Hepatocyte (in vitro differentiated cells): ENCODE data around the gene RIPOR2. TPM values are rescaled to one million over a fixed set of nuclear protein-coding genes. Genes with fewer than 3 reads are reported as not detected.
"Not testable (repeated sequence)": the region's sequence is repeated elsewhere in the genome, so short reads cannot be mapped to it uniquely, and the experiment has no call there.

ENCODE experiments used
- DNase-seq: peaks from one replicate; pipeline ENCODE4 v3.0.0-alpha.2; 2016; ENCODE audit warnings: low spot score
- H2AFZ ChIP-seq: fragments of 200-600 bp; sonication (generic); 2 replicates; pipeline ENCODE4 v1.6.0; 2016; ENCODE audit warnings: antibody characterized with exemption, mild to moderate bottlenecking
- H3K27ac ChIP-seq: fragments of 200-600 bp; sonication (generic); 2 replicates; pipeline ENCODE4 v1.5.1; 2016; ENCODE audit warnings: mild to moderate bottlenecking
- H3K27me3 ChIP-seq: fragments of 200-600 bp; sonication (generic); 2 replicates; pipeline ENCODE4 v1.6.1; 2016
- H3K36me3 ChIP-seq: fragments of 200-600 bp; sonication (generic); replicated peaks from 2 replicates; pipeline ENCODE4 v1.5.1; 2016; ENCODE audit warnings: low read depth; ENCODE audit not compliant: insufficient read depth
- H3K4me1 ChIP-seq: fragments of 200-600 bp; sonication (generic); 2 replicates; pipeline ENCODE4 v1.5.1; 2016; ENCODE audit warnings: mild to moderate bottlenecking, moderate library complexity; ENCODE audit not compliant: insufficient read depth
- H3K4me2 ChIP-seq: fragments of 200-600 bp; sonication (generic); 2 replicates; pipeline ENCODE4 v1.6.0; 2016
- H3K4me3 ChIP-seq: fragments of 200-600 bp; sonication (generic); 2 replicates; pipeline ENCODE4 v1.5.1; 2016; ENCODE audit warnings: mild to moderate bottlenecking
- H3K79me2 ChIP-seq: fragments of 200-600 bp; sonication (generic); 2 replicates; pipeline ENCODE4 v1.6.0; 2017; ENCODE audit warnings: mild to moderate bottlenecking
- H3K9me2 ChIP-seq: fragments of 200-600 bp; sonication (generic); replicated peaks from 2 replicates; pipeline ENCODE4 v1.6.0; 2017; ENCODE audit warnings: mild to moderate bottlenecking; ENCODE audit not compliant: insufficient read depth
- H3K9me3 ChIP-seq: fragments of 200-600 bp; sonication (generic); 2 replicates; pipeline ENCODE4 v1.5.1; 2016; ENCODE audit warnings: low read depth, mild to moderate bottlenecking
- H4K20me1 ChIP-seq: fragments of 200-600 bp; sonication (generic); 2 replicates; pipeline ENCODE4 v1.6.0; 2016; ENCODE audit warnings: mild to moderate bottlenecking; ENCODE audit not compliant: insufficient read depth, poor library complexity, severe bottlenecking
- CTCF ChIP-seq: fragments of 200-600 bp; sonication (generic); IDR thresholded peaks from 2 replicates; pipeline ENCODE4 v1.5.1; 2016; ENCODE audit warnings: antibody characterized with exemption, mild to moderate bottlenecking; ENCODE audit not compliant: poor library complexity
- EZH2 ChIP-seq: fragments of 200-600 bp; sonication (generic); IDR thresholded peaks from 2 replicates; pipeline ENCODE4 v1.6.1; 2016; ENCODE audit warnings: antibody characterized with exemption, mild to moderate bottlenecking, borderline replicate concordance
- EZH2phosphoT487 ChIP-seq: fragments of 200-600 bp; sonication (generic); IDR thresholded peaks from one replicate; pipeline ENCODE4 v1.6.1; 2018; ENCODE audit warnings: antibody characterized with exemption, mild to moderate bottlenecking, low read depth, moderate library complexity; ENCODE audit not compliant: unreplicated experiment, severe bottlenecking
- WGBS: methylation state at CpG from one replicate; pipeline ENCODE4 v1.1.6; 2016; ENCODE audit warnings: low lambda C conversion rate; ENCODE audit errors: missing lambda C conversion rate; 5-methylcytosine and 5-hydroxymethylcytosine counted together
- polyA plus RNA-seq: library from polyadenylated mRNA; unstranded; fragments of >200 nt; fragmentation: Nextera tagmentation; extraction: Ambion mirVana; gene quantifications from 2 replicates; pipeline ENCODE4 v1.2.1, GENCODE V29; 2016
- total RNA-seq: library from RNA; depleted of rRNA; stranded (reverse); fragments of >200 nt; gene quantifications from 2 replicates; pipeline ENCODE4 v1.2.3, GENCODE V29; 2014

RIPOR2 gene
- total and polyA plus RNA-seq, 2 experiments from 2014 or later = 11.8 to 17.3 TPM

DNA sequence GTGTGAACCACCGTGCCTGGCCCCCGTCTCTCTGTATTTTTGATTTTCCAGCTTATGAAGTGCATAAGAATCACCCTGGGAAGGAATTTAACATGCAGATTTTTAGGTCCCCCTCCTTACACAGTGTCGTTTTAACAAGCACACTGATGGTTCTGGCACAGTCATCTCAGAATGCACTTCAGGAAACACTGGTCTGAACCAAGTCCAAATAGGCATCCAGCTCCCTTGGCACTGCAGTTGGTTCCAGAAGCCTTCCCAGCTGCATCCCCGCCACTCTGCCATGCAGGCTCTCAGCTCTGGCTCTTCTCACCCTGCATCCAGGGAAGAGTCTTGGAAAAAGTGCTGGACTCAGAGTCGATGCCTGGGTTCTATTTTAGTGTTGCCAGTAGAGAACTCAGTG is 20.1 kb downstream of the RIPOR2 start:
- Histone ChIP-seq H2AFZ (no peak overlapping the region), H3K79me2 (no peaks in the 10 kb centered on the region), H3K4me1 (peaks cover 25% of the 10 kb centered on the region), H3K4me2 (no peak overlapping the region), H3K9me3 (no peaks in the 10 kb centered on the region), H3K4me3 (no peak overlapping the region), H3K36me3 (no peaks in the 10 kb centered on the region), H3K9me2 (no peaks in the 10 kb centered on the region), H4K20me1 (no peaks in the 10 kb centered on the region), H3K27ac (no peak overlapping the region), H3K27me3 (peaks cover 22% of the 10 kb centered on the region)
- WGBS = 91% methylated on average over 5 of the region's 5 CpGs
- TF ChIP-seq CTCF = no peak
- TF ChIP-seq EZH2 = no peak
- no peak for TF ChIP-seq EZH2phosphoT487
- no peak for DNase-seq

- H3K79me2 ChIP-seq, H3K4me2 ChIP-seq, H2AFZ ChIP-seq, H3K9me3 ChIP-seq, H3K36me3 ChIP-seq, DNase-seq, H3K27ac ChIP-seq, H3K9me2 ChIP-seq, H3K4me3 ChIP-seq, H4K20me1 ChIP-seq: not testable (repeated sequence)
- Histone ChIP-seq H3K4me1 (peaks cover 18% of the 10 kb centered on the region), H3K27me3 (peaks cover 32% of the 10 kb centered on the region)
- WGBS = 96% methylated on average over 10 of the region's 10 CpGs
Measured at GRCh38 chr6:24914082-24914481, 21.7 kb downstream of the RIPOR2 start.

DNA sequence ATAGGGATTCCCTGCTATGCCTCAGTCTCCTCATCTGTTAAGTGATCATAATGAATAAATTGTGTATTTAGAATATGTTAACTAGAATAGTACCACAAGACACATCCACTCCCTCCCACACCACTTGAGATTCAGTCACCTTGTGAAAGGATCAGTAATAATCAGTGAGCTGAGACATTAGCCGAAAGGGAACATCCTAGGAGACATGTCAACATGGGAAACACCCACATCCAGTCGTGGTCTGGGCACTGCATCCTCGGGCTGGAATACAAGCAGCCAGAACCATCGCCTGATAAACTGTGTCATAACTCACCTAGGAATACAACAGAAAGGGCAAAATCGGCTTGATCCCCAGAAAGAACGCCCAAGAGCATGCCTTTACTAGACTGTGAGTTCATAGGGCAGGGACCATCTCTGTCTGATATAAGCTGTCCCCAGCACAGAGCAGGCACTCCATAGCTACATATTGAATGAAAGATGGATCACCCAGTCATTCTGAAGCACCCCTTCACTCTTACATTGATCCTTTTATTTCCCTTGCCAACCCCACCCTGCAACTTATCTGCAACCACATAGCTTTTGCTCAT is 23.9 kb downstream of the RIPOR2 start:
- no peak overlapping the region for H2AFZ ChIP-seq
- no peak overlapping the region for H3K4me3 ChIP-seq
- no peaks in the 10 kb centered on the region for H4K20me1 ChIP-seq
- 80% methylated on average over 6 of the region's 6 CpGs for WGBS
- TF ChIP-seq EZH2 (no peak), CTCF (no peak), EZH2phosphoT487 (no peak)
- no peaks in the 10 kb centered on the region for H3K9me3 ChIP-seq
- no peaks in the 10 kb centered on the region for H3K36me3 ChIP-seq
- H3K79me2 ChIP-seq = no peaks in the 10 kb centered on the region
- peak overlapping the region; percentile 98 for H3K4me2 ChIP-seq
- no peak overlapping the region for H3K27ac ChIP-seq
- no peaks in the 10 kb centered on the region for H3K9me2 ChIP-seq
- H3K27me3 ChIP-seq = peaks cover 32% of the 10 kb centered on the region
- no peak for DNase-seq
- peaks cover 18% of the 10 kb centered on the region for H3K4me1 ChIP-seq

DNA sequence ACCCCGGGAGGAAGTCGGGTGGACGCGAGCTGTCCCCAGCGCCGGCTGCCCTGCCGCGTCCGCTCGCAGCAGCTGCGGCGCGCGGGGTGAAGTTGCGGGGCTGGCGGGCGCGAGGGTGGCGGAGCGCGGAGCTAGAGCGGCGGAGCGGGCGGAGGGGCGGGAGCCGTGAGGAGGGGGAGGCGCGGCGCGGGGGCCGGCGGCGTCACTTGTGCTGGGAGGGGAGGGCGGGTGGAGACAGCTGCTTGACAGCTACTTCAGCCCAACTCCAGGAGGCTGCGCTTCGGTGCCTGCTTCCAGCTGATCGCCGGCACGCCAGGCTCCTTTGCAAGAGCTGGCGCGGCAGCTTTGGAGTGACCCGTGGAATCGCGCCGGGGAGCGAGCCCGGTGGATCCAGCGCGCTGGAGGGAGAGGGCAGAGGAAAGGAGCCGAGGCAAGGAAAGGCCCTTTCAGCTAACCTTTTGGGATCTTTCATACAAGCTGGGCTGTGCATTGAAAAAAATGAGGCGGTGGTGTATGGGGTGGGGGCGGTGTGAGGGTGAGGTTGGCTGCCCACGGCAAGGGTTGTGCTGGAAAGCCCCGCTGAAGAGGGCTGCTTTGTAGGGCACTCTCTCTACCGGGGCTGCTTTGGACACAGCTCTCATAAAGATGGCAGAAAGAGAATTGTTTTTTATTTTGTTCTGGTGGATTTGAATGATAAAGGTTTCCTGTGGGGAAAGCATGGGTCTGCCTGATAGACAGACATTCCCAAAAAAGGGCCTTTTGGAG is 24.6 kb downstream of the RIPOR2 start:
- TF ChIP-seq EZH2 (no peak), EZH2phosphoT487 (no peak), CTCF (no peak)
- WGBS = 1% methylated on average over 36 of the region's 56 CpGs
- H2AFZ ChIP-seq = peak overlapping the region; percentile 57
- peak overlapping the region; percentile 98 for H3K4me2 ChIP-seq
- peaks cover 32% of the 10 kb centered on the region for H3K27me3 ChIP-seq
- peak; percentile 70 for DNase-seq
- peaks cover 18% of the 10 kb centered on the region for H3K4me1 ChIP-seq
- no peaks in the 10 kb centered on the region for H3K9me2 ChIP-seq
- no peak overlapping the region for H3K27ac ChIP-seq
- no peaks in the 10 kb centered on the region for H3K79me2 ChIP-seq
- no peaks in the 10 kb centered on the region for H3K36me3 ChIP-seq
- no peaks in the 10 kb centered on the region for H4K20me1 ChIP-seq
- H3K4me3 ChIP-seq = peak overlapping the region; percentile 89
- no peaks in the 10 kb centered on the region for H3K9me3 ChIP-seq
